HG03520 (cell line): ENCODE data around the gene JCAD.
A peak's percentile ranks its signal among the peaks of the same experiment; 100 is the strongest.
"Not testable (repeated sequence)": the region's sequence is repeated elsewhere in the genome, so short reads cannot be mapped to it uniquely, and the experiment has no call there.

ENCODE experiments used
- ATAC-seq: cut with Tn5 transposase; IDR thresholded peaks from one replicate; pipeline ENCODE4 v1.9.1; 2021; ENCODE audit warnings: mild to moderate bottlenecking, moderate library complexity; ENCODE audit not compliant: unreplicated experiment

JCAD gene

GRCh38 chr10:30028006-30028737 is 31.2 kb downstream of the JCAD start:
- no peak for ATAC-seq

GRCh38 chr10:30027057-30028005 is 32.1 kb downstream of the JCAD start:
- peak; percentile 89 for ATAC-seq

GRCh38 chr10:30026578-30026977 is 32.8 kb downstream of the JCAD start:
- ATAC-seq = no peak

- no peak for ATAC-seq
Observed at GRCh38 chr10:30026080-30026479, 33.3 kb downstream of the JCAD start.

GRCh38 chr10:30025428-30025827 is 34.0 kb downstream of the JCAD start:
- ATAC-seq = not testable (repeated sequence)

- ATAC-seq = no peak
Observed at GRCh38 chr10:30022590-30022989, 36.8 kb downstream of the JCAD start.

GRCh38 chr10:30019468-30019867 is 39.9 kb downstream of the JCAD start:
- ATAC-seq = no peak

GRCh38 chr10:30018496-30018895 is 40.9 kb downstream of the JCAD start:
- no peak for ATAC-seq

- ATAC-seq = no peak
Observed at GRCh38 chr10:30017966-30018365, 41.4 kb downstream of the JCAD start.

- no peak for ATAC-seq
Observed at GRCh38 chr10:30017556-30017955, 41.8 kb downstream of the JCAD start.

GRCh38 chr10:30014511-30014910 is 44.9 kb downstream of the JCAD start:
- no peak for ATAC-seq

GRCh38 chr10:30013757-30014156 is 45.6 kb downstream of the JCAD start:
- no peak for ATAC-seq

- no peak for ATAC-seq
Observed at GRCh38 chr10:30011956-30012647, 47.3 kb downstream of the JCAD start.

- ATAC-seq = no peak
Observed at GRCh38 chr10:30011396-30011795, 48.0 kb downstream of the JCAD start.

GRCh38 chr10:30007406-30007805 is 52.0 kb downstream of the JCAD start:
- no peak for ATAC-seq

GRCh38 chr10:30006410-30006809 is 53.0 kb downstream of the JCAD start:
- no peak for ATAC-seq

GRCh38 chr10:30005116-30005515 is 54.3 kb downstream of the JCAD start:
- ATAC-seq = not testable (repeated sequence)

- ATAC-seq = no peak
Observed at GRCh38 chr10:30002426-30003266, 56.7 kb downstream of the JCAD start.

- ATAC-seq = no peak
Observed at GRCh38 chr10:30000802-30001571, 58.4 kb downstream of the JCAD start.
